HG03025 (cell line): ENCODE results near the gene CAPS2.
"Not testable (repeated sequence)": the region's sequence is repeated elsewhere in the genome, so short reads cannot be mapped to it uniquely, and the experiment has no call there.

ENCODE experiments used
- ATAC-seq: cut with Tn5 transposase; IDR thresholded peaks from one replicate; pipeline ENCODE4 v1.9.1; 2021; ENCODE audit warnings: mild to moderate bottlenecking, moderate library complexity; ENCODE audit not compliant: unreplicated experiment, low FRiP score

CAPS2 gene

GRCh38 chr12:75329918-75330826 is at the start of gene CAPS2:
TSS of gene CAPS2 (minus strand) at chr12:75330324. CDS start at chr12:75326498, 3,826 bp downstream.
- peak; percentile 92 for ATAC-seq

DNA sequence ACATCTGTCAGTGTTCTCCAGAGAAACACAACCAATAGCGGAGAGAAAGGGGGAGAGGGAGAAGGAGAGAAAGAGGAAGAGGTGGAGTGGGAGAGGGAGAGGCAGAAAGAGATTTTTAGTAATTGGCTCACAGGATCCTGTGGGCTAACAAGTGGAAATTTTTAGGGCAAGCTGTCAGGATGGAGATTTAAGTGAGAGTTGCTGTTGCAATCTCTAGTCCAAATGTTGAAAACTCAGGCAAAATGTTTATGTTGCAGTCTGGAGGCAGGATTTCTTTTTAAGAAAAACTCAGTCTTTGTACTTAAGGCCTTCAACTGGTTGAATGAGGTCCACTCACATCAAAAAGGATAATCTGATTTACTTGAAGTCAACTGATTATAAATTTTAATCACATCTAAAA is 48.2 kb upstream of the CAPS2 start:
- no peak for ATAC-seq

DNA sequence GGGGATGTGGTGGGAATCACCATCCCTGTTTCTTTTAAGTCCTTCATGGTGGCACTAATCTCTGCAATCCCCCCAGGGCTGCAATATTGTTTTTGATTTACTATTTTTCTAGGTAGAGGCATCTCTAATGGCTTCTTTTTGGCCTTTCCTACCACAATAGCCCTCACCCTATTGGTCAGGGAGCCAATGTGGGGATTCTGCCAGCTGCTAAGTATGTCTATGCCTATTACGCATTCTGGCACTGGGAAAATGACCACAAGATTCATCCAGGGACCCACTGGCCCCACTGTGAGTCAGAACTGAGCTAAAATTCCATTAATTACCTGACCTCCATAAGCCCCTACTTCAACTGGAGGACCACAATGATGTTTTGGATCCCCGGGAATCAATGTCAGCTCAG is 44.8 kb upstream of the CAPS2 start:
- no peak for ATAC-seq

DNA sequence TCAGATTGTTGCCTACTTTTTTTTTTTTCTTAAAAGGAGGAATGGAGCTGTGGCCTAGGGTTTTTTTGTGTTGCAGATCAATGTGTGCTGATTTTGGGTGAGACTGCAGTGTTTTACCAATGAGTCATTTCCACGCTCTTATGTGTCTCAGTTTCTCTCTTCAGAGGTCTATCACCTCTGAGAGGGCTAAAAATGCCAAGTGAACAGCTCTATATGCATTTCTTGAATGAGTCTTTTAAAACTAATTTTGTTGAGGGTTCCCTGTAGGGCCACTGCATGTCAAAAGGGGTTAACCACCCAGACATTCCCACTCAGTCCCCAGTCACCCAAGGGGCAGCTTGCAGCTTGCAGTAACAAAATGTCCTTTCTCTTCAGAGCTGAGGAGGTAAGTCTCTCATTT is 36.5 kb upstream of the CAPS2 start:
- ATAC-seq: no peak

DNA sequence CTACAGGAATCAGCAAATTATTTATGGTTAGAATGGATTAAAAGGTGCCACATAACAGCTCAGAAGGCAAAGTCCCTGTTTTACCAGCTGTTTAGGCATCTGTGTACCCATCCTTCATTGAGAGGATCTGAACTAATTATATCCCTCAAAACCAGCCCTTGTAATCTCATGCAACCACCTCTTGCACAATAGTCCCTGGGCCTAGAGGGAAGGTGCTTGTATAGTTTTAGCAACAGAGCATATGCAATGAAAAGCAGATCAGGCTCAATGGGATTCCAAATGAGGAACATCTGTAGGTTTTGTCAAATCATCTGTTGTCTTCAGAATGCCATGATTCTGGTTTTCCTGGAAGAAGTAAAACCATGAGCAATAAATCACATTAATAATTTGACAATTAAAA is 34.8 kb upstream of the CAPS2 start:
- no peak for ATAC-seq

DNA sequence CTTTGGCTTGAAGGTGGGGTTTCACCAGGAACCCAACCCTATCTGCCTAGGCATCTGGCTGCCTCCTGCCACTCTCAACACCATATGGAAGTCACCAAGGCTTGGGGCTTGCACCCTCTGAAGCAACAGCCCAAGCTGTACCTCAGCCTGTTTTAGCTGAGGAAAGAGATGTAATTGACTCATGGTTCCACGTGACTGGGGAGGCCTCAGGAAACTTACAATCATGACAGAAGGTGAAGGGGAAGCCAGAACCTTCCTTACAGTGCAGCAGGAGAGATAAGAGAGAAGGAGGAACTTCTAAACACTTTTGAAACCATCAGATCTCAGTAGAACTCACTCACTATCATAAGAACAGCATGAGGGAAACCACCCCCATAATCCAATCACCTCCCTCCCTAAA is 31.3 kb upstream of the CAPS2 start:
- no peak for ATAC-seq

GRCh38 chr12:75360920-75361319 is 30.8 kb upstream of the CAPS2 start:
- ATAC-seq: no peak

- ATAC-seq: no peak
These were observed 23.9 kb upstream of the CAPS2 start for GRCh38 chr12:75354011-75354410.

DNA sequence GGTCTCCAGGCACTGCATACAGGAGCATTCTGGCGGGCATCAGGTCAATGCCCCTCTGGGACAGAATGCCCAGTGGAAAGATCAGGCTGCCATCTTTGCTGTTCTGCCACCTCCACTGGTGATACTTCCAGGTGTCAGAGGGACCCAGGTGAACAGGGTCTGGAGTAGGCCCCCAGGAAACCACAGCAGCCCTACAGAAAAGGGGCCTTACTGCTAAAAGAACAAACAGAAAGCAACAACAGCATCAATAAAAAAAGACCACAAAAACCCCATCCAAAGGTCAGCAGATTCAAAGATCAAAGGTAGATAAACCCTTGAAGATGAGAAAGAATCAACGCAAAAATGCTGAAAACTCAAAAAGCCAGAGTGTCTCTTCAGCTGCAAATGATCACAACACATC is 20.3 kb upstream of the CAPS2 start:
- no peak for ATAC-seq

DNA sequence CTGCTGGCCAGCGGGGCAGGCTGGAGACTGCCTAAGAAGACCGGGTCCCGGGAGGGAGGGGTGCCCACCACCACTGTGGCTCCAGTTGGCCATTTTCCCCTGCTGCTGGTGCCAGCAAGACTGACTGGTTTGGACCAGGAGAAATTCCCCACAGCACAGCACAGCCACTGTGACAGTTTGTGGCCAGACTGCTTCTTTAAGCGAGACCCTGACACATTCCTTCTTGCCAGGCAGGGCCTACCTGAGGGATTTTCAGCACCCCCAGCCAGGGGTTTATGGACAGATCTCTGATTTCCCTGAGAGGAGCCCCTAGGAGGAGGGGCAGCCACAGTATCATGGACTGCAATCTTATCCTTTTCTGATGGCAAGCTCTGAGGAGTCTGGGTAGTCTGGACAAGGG is 19.8 kb upstream of the CAPS2 start:
- ATAC-seq: no peak

DNA sequence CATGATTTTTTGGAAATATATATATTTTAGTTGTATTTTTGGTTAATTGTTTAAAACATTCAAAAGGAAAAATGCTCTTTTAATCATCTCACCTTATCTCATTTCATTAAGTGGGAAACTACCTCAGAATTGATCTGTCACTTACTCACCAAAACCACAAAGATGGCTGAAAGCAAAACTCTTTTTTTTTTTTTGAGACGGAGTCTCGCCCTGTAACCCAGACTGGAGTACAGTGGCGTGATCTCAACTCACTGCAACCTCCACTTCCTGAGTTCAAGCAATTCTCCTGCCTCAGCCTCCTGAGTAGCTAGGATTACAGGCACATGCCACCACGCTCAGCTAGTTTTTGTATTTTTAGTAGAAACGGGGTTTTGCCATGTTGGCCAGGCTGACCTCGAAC is 16.1 kb upstream of the CAPS2 start:
- not testable (repeated sequence) for ATAC-seq

- ATAC-seq: no peak
These were observed 15.4 kb upstream of the CAPS2 start for GRCh38 chr12:75345531-75345930.

- ATAC-seq: no peak
These were observed 11.7 kb upstream of the CAPS2 start for GRCh38 chr12:75341873-75342272.

DNA sequence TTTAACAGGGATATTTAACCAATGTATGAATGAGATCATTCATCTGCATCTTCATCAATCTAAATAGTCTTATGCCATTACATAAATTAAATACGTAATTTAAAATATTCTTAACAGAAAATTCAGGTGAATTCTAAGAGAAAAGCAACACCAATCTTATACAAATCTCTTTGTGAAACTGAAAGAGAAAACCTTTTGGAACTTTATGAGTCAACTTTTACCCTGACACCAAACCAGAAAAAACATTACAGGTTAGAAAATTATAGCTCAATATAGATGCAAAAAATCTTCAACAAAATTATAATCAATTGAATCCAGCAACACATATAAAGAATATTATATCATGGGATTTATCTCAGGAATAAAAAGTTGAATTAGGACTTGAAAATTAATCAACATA is 7.8 kb upstream of the CAPS2 start:
- ATAC-seq: no peak

DNA sequence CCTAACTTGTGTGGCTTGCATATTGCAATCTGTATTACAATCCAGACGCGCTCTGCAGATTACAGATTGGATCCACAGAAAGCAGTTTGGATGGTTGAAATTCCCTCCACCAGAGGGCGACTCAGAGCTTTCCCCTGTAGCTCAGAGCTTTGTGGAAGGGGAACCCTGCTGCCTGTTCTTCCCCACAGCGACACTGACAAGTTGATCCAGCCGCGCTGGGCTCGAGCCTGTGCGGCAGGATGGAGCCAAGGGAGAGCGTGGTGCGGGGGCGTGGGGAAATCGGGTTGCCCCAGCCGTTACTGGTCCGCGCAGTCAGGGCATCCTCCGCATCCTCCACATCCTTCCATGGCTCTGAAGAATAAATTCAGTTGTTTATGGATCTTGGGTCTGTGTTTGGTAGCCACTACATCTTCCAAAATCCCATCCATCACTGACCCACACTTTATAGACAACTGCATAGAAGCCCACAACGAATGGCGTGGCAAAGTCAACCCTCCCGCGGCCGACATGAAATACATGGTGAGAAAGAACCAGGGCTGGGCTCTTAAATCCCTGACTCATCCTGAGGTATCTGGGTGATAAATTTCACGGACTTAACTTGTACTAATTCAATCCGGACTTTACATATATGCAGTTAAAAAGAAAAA is 4.4 kb upstream of the CAPS2 start, which contains the start of gene GLIPR1L1:
Gene GLIPR1L1, plus strand, starts transcription at position 287 of the 647 bp plus-strand sequence. Its CDS starts 59 bp downstream, at position 346.
- peak; percentile 55 for ATAC-seq

DNA sequence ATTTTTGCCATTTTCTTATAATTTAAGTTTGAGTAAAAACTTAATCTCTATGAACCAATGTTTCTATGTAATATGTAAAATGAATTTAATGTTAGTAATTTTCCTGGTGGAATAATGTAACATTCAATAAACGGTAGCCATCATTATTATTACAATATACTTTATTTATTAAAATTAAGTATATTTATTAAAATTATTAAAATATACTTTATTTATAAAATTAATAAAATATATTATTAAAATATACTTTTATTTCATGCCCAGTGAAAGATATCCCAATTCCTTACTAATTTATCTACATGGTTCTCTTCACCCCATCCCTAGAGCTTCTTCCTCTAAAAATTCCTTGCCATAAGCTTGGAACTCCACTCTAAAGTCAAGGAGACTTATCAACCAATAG is 2.5 kb downstream of the CAPS2 start:
- ATAC-seq: no peak

GRCh38 chr12:75323663-75324062 is 6.5 kb downstream of the CAPS2 start:
- ATAC-seq: no peak

- ATAC-seq: no peak
These were observed 7.7 kb downstream of the CAPS2 start for GRCh38 chr12:75322464-75322863.

- ATAC-seq: no peak
These were observed 12.3 kb downstream of the CAPS2 start for GRCh38 chr12:75317784-75318183.

DNA sequence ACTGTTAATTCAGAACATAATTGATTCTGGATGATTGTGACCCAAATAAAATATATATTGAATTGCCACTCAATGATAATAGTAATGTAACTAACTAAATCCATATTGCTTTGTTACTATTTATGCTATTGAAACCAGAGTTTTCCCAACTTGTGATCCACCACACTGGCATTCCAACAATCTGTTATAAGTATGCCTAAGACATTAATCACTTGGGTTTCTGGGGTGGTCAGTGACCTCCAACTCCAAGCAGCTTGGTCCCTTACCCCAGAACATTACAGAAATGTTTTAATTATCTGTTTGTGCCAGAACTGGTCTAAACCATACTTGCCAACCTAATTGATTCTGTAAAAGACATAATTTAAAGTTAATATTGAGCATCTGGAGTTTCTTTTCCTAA is 14.6 kb downstream of the CAPS2 start:
- ATAC-seq: no peak

- no peak for ATAC-seq
These were observed 18.8 kb downstream of the CAPS2 start for GRCh38 chr12:75311369-75311768.

- ATAC-seq: no peak
These were observed 21.8 kb downstream of the CAPS2 start for GRCh38 chr12:75308279-75308678.
